ENCODE results near the gene CDK5RAP2. TPM values are rescaled to one million over a fixed set of nuclear protein-coding genes. Genes with fewer than 3 reads are reported as not detected.
A peak's percentile ranks its signal among the peaks of the same experiment; 100 is the strongest.
"Not testable (repeated sequence)": the region's sequence is repeated elsewhere in the genome, so short reads cannot be mapped to it uniquely, and the experiment has no call there.

Gene CDK5RAP2
- total RNA-seq: 72.3 and 76.8 TPM in 2 replicates
- long read RNA-seq, partial matches to known transcripts: 27 of 32 reads
- long read RNA-seq, other reads (novel, unspliced or antisense): 5 of 32 reads

DNA sequence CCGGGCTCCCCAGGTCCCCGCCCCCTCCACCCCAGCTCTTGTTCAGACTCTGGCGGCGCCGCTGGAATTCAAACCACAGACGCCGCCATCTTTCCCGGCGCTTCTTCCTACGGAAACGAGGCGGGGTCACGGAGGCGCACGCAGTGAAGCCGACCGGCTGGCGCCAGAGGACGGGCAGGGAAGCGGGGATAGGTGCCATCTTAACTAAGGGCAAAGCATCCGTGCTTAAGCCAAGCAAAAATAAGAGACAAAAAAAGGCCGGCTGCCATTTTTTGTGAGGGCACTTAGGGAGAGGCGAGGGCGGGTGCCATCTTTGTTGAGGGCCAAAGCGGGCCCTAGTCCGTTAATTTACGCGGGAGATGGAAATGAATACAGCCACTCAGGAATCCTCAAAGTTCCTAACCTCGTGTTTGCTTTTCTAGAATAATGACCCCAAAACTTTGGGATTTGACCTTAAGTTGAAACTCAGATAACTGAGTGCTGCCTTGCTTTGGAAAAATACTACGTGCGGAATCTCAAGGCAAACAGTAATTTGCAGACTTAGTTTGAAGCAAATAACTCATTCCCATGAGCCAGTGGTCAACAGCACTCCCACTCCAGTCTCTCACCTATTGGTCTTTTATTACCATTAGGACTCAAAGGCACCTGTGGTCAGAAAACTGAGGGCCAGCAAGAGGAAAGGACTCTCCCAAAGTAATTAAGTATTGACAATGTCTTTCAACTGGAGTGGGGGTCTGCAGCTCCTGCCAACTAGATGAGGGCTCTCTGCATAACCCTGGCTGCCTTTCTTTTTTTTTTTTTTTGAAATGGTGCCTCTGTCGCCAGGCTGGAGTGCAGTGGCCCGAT is at the start of gene CDK5RAP2:
CDK5RAP2 (minus strand) TSS at position 117 of the 846 bp plus-strand sequence. CDS start 189 bp downstream, outside the sequence.
- Mint-ChIP-seq H3K4me1 (ENCODE audit: low read depth) (peaks cover 13% of the 10 kb centered on the region), H3K4me3 (ENCODE audit: low read depth) (peak within 1 kb of the TSS; percentile 99), H3K27ac (peak within 1 kb of the TSS; percentile 96), H3K9me3 (ENCODE audit: low read depth) (no peaks in the 10 kb centered on the region), H3K27me3 (no peaks in the 10 kb centered on the region), H3K36me3 (ENCODE audit: insufficient read depth) (peaks cover 2% of the 10 kb centered on the region)
- TF ChIP-seq, protein P1, sequence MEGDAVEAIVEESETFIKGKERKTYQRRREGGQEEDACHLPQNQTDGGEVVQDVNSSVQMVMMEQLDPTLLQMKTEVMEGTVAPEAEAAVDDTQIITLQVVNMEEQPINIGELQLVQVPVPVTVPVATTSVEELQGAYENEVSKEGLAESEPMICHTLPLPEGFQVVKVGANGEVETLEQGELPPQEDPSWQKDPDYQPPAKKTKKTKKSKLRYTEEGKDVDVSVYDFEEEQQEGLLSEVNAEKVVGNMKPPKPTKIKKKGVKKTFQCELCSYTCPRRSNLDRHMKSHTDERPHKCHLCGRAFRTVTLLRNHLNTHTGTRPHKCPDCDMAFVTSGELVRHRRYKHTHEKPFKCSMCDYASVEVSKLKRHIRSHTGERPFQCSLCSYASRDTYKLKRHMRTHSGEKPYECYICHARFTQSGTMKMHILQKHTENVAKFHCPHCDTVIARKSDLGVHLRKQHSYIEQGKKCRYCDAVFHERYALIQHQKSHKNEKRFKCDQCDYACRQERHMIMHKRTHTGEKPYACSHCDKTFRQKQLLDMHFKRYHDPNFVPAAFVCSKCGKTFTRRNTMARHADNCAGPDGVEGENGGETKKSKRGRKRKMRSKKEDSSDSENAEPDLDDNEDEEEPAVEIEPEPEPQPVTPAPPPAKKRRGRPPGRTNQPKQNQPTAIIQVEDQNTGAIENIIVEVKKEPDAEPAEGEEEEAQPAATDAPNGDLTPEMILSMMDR (IDR thresholded peaks at IDR 0.05; ENCODE audit: unreplicated experiment): no peak
- DNase-seq (ENCODE audit: low spot score, unreplicated experiment): peak; percentile 77

DNA sequence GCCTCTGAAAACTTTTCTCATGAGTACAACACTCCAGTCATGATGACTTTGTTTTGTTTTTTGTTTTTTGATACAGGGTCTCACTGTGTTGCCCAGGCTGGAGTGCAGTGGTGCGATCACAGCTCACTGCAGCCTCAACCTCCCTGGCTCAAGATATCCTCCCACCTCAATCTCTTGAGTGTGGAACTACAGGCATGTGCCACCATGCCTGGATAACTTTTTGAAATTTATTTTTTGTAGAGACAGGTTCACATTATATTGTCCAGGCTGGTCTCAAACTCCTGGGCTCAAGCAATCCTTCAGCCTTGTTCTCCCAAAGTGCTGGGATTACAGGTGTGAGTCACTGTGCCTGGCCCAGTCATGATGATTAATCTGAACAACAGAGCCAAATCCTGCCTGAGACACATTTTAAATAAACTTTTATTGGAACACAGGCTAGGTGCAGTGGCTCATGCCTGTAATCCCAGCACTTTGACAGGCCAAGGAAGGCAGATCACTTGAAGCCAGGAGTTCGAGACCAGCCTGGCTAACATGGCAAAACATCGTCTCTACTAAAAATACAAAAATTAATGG is 49.0 kb upstream of the CDK5RAP2 start:
- H3K27ac Mint-ChIP-seq; H3K4me3 Mint-ChIP-seq (ENCODE audit: low read depth); H3K9me3 Mint-ChIP-seq (ENCODE audit: low read depth); H3K27me3 Mint-ChIP-seq; H3K4me1 Mint-ChIP-seq (ENCODE audit: low read depth); DNase-seq (ENCODE audit: low spot score, unreplicated experiment); H3K36me3 Mint-ChIP-seq (ENCODE audit: insufficient read depth): not testable (repeated sequence)

DNA sequence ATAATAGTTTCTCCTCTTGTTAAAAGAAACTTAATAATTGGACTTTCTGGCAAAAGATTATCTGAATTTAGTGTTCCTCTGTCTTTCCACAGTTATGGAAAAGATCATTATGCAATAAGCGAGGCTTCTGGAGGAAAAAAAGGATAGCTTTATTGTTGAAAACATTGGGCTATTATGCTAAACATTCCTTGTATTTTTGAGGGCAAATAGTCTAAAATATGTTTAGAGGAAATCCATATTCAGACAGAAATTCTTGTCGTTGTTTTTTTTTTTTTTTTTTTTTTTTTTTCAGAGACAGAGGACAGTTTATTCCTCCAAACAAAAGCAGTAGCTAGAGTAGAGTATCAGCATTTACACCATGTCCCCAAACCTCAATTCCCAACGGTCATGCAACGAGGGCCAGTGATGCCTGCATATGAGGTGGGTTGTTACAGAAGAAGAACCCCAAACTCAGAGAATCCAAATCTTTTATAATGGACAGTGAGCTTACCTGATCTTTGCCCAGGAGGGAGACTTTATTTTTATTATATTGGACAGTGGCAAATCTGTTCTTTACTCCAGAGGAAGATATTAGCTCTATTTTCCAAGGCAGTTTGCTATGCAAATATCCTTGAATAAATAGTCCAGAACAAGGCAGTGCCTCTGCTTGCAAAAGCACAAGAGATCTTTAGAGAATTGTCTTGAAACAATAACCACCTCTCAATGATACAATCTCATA is 48.4 kb upstream of the CDK5RAP2 start:
- no peaks in the 10 kb centered on the region for H3K9me3 Mint-ChIP-seq (ENCODE audit: low read depth)
- peaks cover 9% of the 10 kb centered on the region for H3K4me1 Mint-ChIP-seq (ENCODE audit: low read depth)
- no peaks in the 10 kb centered on the region for H3K27me3 Mint-ChIP-seq
- no peak for DNase-seq (ENCODE audit: low spot score, unreplicated experiment)
- H3K4me3 Mint-ChIP-seq (ENCODE audit: low read depth): no peak overlapping the region
- no peak overlapping the region for H3K27ac Mint-ChIP-seq
- peaks cover 1% of the 10 kb centered on the region for H3K36me3 Mint-ChIP-seq (ENCODE audit: insufficient read depth)
- TF ChIP-seq, protein P1 (IDR thresholded peaks at IDR 0.05; ENCODE audit: unreplicated experiment): no peak

DNA sequence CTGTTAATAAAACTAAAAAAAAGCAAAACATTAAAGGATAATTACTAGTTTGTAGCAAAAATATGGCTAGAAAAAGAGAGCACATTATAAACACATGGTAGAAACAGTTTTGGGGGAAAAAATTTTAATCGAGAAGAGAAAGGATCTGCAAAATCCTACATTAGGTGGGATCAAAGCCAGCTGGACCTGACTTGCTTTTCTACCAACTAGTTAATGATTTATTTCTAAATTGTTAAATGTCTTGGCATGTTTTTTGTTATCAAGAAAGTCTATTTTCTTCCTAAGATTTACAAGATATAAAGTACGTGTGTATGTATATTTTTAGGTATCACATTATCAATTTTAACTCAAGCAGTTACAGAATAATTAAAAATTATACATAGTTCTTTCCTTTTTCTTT is 47.1 kb upstream of the CDK5RAP2 start:
- Mint-ChIP-seq H3K4me3 (ENCODE audit: low read depth) (no peak overlapping the region), H3K9me3 (ENCODE audit: low read depth) (no peaks in the 10 kb centered on the region), H3K27ac (no peak overlapping the region), H3K27me3 (no peaks in the 10 kb centered on the region), H3K36me3 (ENCODE audit: insufficient read depth) (peaks cover 1% of the 10 kb centered on the region), H3K4me1 (ENCODE audit: low read depth) (peaks cover 9% of the 10 kb centered on the region)
- TF ChIP-seq, protein P1 (IDR thresholded peaks at IDR 0.05; ENCODE audit: unreplicated experiment): no peak
- DNase-seq (ENCODE audit: low spot score, unreplicated experiment): no peak

GRCh38 chr9:120626512-120626911 is 46.5 kb upstream of the CDK5RAP2 start:
- peaks cover 1% of the 10 kb centered on the region for H3K36me3 Mint-ChIP-seq (ENCODE audit: insufficient read depth)
- peaks cover 9% of the 10 kb centered on the region for H3K4me1 Mint-ChIP-seq (ENCODE audit: low read depth)
- no peak for DNase-seq (ENCODE audit: low spot score, unreplicated experiment)
- H3K9me3 Mint-ChIP-seq (ENCODE audit: low read depth): no peaks in the 10 kb centered on the region
- no peak overlapping the region for H3K27ac Mint-ChIP-seq
- TF ChIP-seq, protein P1 (IDR thresholded peaks at IDR 0.05; ENCODE audit: unreplicated experiment): no peak
- H3K4me3 Mint-ChIP-seq (ENCODE audit: low read depth): no peak overlapping the region
- no peaks in the 10 kb centered on the region for H3K27me3 Mint-ChIP-seq
